Epidermal melanocyte (primary cell): ENCODE measurements around the gene CDK14.
"Not testable (repeated sequence)": the region's sequence is repeated elsewhere in the genome, so short reads cannot be mapped to it uniquely, and the experiment has no call there.

ENCODE experiments used
- DNase-seq: peaks from one replicate; pipeline ENCODE4 v3.0.0; 2011; ENCODE audit warnings: low spot score; ENCODE audit not compliant: insufficient read length

The CDK14 gene

DNA sequence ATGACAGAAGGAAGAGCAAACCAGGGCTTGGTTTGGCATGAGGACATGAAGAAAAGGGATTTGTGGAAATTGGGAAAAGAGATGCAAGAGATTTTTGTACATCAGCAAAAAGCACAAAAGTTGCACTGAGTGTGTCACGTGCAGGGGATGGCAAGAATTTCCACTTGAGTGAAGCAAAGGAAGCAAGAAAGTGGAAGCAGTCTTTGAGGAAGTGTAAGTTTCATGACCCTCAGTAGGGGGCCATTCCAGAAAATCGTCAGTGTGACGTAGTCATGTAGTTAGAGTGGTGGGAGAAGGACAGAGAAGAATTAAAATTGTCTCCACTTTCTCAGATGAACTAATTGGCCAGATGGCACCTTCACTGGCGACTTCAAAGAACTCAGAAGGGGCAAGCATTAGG is 544.9 kb downstream of the CDK14 start:
- no peak for DNase-seq

DNA sequence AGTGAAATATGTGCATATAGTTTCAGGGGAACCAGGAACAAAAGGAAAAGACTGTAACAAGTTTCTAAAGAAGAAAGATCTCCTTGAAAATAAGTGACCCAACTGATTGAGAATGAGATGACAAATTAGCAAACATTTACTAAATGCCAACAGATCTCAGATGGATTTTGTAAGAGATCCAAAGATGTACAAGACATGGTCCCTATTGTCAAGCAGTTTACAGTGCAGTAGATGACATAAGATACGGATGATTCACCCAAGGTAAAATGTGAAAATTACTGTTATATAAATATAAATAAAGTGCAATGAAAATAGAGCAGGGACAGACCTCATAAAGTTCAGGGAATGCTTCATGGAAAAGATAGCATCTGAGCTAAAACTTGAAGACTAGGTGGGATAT is 546.6 kb downstream of the CDK14 start:
- no peak for DNase-seq

DNA sequence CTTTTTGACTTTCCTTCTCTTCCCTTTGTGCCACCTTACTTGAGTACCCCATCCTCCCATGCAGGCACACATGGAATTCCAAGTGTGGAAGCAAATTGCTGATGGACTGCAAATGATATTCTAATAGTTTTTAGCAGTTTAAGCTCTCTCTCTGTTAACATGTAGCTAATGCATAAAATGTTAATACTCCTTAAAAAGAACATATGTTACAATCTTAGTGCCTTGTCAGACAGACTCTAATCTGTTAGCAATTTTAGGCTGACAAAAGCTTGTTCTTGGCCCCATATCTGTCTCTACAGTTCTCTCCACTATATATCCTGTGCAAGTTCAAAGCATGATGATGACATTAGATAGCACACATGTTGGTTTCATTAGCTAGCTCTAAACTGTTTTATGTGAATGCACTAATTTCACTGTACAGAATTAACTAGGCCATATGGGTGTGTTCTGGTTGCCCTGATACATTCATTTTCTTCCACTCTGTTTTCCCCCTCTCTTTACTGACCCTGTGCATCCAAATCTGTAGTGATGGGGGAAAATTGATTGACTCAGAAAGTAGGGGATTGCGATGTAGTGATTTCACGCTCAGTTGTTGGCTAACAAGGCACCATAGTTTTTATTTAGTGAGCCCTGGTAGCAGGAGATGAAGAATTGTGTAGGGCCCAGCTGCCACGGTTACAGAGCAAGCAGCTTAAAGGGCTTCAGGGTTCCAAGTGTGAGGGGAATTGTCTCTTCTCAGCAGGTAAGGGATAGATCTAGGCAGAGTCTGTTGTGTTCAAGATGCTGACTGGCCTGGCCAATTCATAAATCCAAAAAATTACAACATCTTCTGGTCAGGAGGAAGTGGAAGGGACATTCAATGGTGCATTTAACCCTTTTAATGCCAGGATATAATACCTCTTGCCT is 553.5 kb downstream of the CDK14 start:
- DNase-seq: no peak

DNA sequence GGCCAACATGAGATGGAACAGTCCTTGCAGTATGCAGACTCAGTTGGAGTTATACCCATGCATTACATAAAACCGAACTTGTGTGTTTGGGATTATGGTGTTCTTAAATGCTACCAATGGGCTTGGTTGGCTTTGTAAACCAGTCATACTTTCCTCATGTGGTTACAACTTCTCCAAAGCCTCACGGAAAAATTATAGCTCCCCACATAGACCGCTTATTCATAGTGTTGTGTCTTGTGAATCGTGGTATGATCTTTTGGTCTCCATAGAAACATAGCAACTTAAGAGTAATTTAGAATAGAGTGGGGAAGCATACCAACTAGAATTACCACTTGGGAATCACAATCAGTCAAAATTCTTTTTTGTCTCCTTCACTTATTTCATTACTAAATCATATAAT is 555.8 kb downstream of the CDK14 start:
- DNase-seq: no peak

DNA sequence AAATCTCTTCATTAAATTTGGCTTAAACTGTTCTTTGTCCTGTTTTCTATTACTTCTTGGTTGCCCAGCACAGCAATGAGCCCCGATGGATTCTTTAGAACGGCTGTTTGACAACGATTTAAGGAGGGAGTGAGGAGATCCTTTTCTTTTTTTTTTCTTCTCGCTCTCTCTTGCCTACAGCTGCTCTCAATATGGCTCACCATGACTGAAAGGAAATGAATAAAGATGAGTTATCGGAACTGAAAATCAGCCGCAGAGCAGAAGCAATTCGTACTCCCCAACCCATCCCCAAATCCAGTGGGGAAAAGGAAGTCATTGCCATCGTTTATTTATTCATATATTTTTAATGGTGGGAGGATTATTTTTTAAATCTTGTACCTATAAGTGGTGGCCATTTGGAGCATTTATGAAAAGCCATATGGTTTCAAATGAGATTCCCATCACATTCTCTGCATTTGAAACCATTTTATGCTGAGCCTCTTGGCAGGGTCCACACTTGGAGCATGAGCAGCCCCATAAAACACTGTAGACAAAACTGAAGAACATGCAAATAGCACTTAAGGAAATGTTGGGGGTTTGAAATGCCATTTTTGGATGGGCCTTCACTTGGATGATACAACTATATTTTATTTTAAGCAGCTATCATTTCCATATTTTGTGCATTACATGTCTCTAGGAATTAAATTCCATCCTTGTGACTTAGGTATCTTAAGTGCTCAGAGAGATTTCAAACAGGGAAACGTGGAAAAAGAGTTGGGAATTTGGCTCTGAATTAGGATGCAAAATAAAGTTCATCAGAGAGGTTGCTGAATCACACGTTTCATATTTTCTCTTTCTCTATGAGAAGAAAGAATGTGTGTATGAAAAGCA is 560.4 kb downstream of the CDK14 start:
- DNase-seq: no peak

DNA sequence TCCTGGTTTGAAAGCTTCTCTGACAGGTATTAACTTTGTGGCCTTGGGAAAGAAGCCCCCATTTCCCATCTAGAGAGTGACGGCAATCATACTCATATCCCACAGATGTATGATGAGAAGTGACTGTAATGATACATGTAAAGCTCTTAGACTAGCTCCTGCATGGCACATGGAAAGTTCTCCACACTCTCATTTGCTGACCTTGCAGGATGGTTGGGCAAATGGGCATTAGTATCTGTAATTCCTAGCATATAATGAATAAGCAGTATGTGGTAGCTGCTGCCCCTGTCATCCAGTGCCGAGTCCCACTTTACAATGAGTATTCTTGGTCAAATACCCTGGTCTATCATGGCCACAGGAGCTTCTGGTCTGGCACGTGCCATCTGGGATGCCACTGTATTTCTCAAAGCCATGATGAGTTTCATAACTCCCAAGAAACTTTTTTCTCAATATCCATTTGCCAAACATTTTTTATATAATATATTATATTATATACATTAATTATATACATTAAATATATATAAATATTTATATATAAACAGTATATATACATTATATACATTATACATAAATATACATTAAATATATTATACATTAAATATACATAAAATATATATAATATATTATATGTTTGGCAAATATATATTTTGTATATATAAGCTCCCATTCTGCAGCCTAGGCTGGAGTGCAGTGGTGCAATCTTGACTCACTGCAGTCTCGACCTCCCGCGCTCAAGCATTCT is 561.6 kb downstream of the CDK14 start:
- DNase-seq: no peak

DNA sequence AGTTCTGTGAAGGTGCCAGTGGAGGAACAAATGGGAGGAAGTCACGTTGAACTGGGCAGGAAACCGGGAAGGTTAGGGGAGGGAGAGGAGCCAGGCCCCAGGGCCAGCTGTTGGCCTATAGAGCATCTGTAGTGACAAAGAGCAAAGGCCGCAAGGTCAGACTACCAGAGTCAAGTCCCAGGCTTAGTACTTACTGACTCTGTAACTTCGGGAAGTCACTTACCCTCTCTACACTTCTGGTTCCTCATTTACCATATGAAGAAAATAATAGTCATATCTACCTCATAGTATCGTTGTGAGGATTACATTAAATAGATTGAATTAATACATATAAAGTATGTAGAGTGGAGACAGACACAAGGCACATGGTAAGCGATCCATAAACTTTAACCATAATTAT is 566.3 kb downstream of the CDK14 start:
- no peak for DNase-seq

DNA sequence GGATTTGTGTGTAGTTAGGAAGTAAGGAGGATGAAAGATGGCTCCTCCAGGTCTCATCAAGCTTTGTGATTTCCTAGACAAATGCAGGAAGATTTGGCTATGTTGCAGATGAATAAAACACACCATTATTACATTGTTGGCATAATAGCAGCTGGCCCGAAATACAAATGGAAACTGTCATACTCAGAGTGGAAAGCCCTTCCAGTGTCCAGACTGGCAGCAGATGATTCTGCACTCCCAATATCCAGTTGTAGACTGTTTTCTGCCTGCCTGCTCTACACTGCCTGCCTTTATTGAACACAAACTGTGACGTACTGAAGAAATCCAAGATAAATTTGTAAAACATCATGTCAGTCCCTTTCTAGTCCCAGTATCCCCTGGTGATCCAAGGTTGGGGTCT is 568.4 kb downstream of the CDK14 start:
- no peak for DNase-seq

DNA sequence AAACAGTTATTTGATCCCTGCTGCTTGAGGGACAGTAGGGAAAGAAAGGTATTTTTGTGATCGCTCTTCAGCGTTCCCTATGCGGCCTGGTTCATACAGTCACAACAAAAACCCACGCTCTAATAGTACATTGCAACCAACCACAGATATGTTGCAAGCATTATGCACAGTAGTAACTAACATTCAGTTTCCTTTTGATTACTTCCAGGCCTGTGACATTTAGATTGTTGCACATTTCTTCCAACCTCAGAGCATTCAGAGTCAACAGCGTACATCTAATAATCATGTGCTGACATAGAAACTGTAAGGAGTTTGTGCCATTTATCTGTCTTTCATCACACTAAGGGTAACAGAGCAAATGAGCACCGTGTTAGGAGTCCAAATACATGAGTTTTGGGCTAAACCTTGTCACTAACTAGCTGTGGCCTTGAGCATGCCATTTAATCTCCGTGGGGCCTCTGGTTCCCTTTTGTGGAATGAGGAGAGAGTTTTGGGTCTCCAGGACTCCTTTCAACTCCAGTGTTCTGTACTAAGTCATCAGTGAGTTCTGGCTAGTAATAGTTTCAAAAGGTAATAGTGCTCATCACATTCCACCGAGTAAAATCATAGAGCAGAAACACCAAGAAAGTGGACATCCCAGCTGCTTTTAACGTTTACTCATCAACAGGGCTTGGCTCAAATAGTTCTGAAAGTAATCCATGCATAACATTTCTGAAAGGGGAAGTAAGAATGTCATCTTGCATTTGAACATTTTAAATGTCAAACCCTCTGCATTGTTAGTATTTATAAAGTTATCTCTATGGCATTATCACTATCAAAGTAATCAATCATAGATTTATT is 569.1 kb downstream of the CDK14 start:
- peak; percentile 19 for DNase-seq

DNA sequence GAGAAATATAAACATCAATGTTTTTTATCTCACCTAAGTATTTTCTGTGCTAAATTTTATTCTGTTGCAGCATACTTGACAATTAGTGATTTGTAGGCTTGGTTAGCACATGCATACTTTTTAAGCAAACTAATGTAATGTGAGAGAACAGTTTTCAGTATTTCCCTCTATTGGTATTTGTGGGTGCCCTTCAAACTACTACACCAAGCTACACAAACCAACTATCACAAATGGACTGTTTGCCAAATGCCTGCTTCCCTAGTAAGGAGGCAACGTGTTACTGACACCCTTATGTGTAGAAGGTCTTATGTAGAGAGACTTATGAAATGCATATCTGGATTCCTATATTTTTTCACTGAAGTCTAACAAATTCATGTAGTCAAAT is 569.7 kb downstream of the CDK14 start:
- DNase-seq: no peak

DNA sequence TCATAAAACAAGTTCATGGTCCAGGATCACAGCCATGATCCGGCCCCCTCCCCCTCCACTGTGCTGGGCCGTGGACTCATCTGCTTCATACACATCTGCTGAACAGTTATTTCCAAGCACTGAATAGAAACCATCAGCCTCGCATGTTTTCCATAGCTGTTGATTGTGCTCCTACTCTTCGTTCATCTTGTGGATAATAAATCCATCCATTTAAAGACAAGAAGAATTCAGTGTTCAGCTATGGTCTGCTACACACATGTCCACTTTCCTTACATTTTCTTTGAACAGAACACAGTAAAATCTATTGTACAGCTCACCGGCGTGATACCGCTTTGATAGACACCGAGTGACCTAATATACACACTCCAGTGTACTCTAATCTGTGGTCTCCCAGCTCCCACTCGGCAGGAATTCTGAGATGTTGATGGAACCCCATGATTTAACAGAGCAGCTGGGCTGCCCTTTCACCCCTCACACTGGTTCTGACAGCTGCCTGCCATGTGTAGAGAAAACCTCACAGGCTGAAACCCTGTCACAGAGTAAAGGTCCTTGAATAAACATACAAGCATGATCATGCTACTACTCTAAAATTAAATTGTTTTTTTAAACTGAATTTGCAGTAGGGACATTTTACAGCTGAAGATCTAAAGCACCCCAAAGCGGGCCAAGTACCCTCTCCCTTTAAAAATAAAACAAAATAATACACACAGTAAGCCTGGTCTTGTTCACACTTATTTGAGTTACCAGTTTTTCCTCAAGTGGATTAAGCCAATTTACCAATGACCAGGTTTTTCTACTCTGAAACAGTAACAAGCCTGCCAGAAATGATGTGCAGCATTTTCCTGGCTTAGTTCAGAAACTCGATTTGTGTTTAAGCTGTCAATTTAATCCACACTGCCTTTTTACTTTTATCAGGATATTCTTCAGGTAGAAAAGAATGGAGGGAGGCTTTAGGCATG is 573.0 kb downstream of the CDK14 start:
- DNase-seq: no peak

DNA sequence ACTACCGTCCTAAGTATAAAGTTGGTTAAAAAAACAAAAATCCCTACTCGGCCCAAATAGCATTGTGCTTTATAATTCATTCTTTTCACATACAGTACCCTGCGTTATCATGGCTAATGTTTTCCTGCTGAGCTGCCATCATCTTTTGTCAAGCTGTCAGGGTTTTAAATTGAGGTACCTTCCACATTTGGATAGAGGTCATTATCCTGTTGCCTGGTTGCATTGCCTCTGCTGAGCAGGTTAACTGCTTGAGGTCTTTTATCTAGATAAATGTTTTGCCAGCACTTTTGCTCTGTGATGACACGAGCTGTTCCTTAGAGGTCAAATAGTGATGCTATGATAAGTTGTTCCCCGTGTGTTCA is 573.7 kb downstream of the CDK14 start:
- no peak for DNase-seq

DNA sequence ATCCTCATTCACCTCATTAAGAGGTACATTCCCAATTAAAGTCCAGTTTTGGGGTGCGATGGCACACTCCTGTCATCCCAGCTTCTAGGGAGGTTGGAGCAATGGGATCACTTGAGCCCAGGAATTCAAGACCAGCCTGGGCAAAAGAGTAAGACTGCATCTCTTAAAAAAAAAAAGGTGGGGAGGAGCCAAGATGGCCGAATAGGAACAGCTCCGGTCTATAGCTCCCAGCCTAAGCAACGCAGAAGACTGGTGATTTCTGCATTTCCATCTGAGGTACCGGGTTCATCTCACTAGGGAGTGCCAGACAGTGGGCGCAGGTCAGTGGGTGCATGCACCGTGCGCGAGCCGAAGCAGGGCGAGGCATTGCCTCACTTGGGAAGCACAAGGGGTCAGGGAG is 577.1 kb downstream of the CDK14 start:
- not testable (repeated sequence) for DNase-seq

DNA sequence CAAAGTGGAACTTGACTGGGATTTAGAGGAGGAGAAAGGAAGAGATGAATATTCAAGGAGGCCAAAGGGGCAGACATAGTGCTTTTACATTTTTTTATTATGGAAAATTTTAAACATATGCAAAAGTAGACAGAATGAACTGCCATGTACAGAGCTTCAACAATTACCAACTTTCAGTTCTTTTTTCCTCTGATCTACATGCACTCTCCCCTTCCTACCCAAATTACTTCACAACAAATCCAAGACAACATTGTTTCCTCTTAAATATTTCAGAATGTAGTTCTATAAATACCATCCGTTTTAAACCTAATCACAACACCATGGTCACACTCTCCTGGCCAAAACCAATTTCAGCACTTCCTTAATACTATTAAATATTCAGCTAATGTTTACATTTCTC is 584.6 kb downstream of the CDK14 start:
- DNase-seq: no peak

DNA sequence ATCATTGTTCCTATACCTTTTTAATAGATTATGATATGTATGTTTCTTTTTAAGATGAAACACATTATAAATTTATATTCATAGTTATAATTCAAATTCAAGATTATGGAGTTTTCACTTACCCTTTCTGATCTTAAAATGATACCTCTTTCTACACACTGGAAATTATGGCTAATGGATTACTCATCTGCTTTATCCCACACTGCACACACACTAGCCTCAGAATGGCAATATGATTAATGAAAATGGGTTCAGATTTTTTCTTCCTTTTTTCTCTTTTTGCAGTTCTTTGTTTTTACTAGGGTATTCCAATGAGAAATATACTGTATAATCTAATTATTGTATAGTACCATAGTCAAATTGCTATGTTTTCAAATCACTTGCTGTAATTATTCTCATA is 585.8 kb downstream of the CDK14 start:
- no peak for DNase-seq

DNA sequence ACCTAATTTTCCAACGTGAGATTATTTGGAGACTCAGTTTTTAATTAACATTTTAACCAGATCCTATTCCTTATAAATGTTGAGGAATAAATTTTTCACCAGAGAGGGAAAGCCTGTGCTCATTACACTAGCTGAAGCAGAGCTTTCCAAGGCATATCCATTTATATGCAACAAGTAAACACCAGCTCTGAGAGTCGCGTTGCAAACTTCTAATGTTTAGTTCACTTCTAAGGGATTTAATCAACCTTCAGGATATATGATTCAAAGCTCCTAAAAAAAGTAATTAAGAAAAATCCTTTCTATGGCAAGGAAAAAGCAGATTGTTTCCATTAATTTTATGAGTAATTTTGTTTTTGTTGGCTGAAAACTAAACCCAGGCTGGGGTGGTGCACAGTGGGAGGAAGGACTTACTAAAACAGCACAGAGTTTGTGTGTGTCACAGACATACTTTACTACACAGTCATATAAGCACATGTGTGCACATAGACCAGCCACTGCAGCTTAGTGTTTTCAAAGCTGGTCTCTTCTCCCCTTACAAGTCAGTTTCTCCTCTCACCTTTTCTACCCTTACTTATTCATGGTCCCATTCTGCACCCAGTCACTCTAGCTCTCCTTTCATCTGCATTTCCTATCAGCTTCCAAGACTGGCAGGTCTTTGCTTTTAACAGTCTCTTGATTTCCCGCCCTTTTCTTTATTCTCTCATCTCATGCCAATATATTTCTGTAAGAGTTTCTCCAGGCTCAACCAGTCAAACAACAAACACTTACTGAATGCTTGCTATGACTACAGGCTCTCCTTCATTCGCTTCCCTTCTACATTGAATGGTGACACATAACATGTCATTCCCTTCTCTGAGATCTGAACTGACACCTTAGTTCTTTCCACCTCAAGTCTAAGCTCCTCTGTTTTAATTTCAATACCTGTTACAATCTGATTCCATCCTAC is 587.0 kb downstream of the CDK14 start:
- DNase-seq: no peak

DNA sequence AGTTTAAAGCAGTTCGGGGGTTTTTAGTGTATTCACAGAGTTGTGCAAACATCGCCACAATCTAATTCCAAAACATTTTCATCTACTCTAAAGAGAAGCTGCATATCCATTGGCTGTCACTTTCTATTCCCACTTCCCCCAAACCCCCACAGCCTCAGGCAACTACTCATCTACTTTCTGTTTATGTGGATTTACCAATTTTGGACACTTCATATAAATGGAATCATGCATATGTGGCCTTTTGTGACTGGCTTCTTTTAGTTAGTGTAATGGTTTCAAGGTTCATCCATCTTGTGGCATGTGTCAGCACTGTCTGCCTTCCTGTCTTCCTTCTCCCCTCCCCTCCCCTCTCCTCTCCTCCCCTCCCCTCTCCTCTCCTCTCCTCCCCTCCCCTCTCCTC is 589.6 kb downstream of the CDK14 start:
- DNase-seq: no peak

DNA sequence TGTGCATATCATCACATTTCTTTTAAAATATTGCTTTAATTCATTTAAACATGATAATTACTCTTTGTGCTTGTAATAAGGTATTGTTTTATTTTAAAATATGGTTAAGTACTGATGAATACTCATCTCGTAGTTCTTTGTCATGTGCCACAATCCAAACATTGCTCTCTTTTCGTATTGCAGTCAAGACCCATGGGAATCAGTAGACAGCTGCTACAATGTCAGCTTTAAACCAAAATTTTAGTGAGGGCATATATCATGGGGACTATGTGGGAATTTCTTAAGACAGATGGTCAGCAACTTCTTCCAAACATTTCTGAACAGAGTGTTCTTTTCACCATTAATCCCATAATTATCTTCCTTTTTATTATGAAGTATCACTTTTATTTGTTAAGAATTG is 590.9 kb downstream of the CDK14 start:
- no peak for DNase-seq

DNA sequence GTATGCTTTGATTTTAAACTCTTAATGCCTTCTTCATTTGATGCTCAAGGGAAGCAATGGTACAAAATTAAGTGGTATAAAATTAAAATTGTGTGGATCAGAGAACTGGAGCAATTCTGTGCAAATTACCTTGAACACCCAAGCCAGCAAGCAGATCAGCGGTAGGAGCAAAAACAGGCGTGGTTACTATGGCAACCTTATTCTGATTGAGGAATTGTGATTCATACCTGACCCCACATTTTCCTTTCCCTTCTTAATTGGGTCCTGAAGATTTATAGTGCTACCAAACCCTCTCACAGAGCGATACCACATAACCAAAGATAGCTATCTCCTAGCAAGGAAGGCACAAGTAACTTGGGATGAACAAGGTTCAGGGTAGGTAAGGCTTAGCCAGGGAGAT is 595.6 kb downstream of the CDK14 start:
- DNase-seq: no peak
